Spleen (tissue), 11 donors: ENCODE results near the gene SLC29A1. TPM values are rescaled to one million over a fixed set of nuclear protein-coding genes. Genes with fewer than 3 reads are reported as not detected.

Source experiments
- DNase-seq: peaks from one replicate; pipeline ENCODE4 v3.0.0-alpha.2; 2020
- H3K27ac ChIP-seq, 8 donors: fragments of 200-600 bp; sonication (generic) in 7 of 8; 1 replicate in 4 of 8; 2 replicates in 4 of 8; pipeline versions ENCODE4 v1.5.0 to v1.8.0; 2016 to 2021; ENCODE audit warnings: inconsistent platforms in 4 of 8, mild to moderate bottlenecking in 4 of 8, moderate library complexity in 1 of 8
- H3K27me3 ChIP-seq, 7 donors: fragments of 200-600 bp; sonication (generic) in 6 of 7; replicated peaks in 1 of 7; 1 replicate in 4 of 7; 2 replicates in 3 of 7; pipeline versions ENCODE4 v1.5.0 to v1.8.0; 2016 to 2021; ENCODE audit warnings: inconsistent platforms in 3 of 7, mild to moderate bottlenecking in 1 of 7
- H3K36me3 ChIP-seq, 6 donors: fragments of 200-600 bp; sonication (generic) in 5 of 6; 1 replicate in 4 of 6; 2 replicates in 2 of 6; pipeline versions ENCODE4 v1.5.0 to v1.8.0; 2016 to 2021; ENCODE audit warnings: inconsistent platforms in 2 of 6
- H3K4me1 ChIP-seq, 6 donors: fragments of 200-600 bp; sonication (generic) in 5 of 6; 1 replicate in 3 of 6; 2 replicates in 3 of 6; pipeline versions ENCODE4 v1.5.0 to v1.8.0; 2016 to 2021; ENCODE audit warnings: inconsistent platforms in 3 of 6
- H3K4me3 ChIP-seq, 8 donors: fragments of 200-600 bp; sonication (generic) in 7 of 8; 1 replicate in 4 of 8; 2 replicates in 4 of 8; pipeline versions ENCODE4 v1.5.0 to v1.8.0; 2016 to 2021; ENCODE audit warnings: inconsistent platforms in 4 of 8, mild to moderate bottlenecking in 4 of 8, moderate library complexity in 2 of 8
- H3K9me3 ChIP-seq, 8 donors: fragments of 200-600 bp; sonication (generic) in 7 of 8; 1 replicate in 4 of 8; 2 replicates in 4 of 8; pipeline versions ENCODE4 v1.5.0 to v1.8.0; 2016 to 2021; ENCODE audit warnings: inconsistent platforms in 4 of 8
- CTCF ChIP-seq, 11 experiments: fragments of 200-600 bp in 7 of 11; fragments of 450-650 bp in 4 of 11; sonication (generic) in 4 of 11; IDR thresholded peaks in 8 of 11; conservative IDR thresholded peaks in 3 of 11; 1 replicate in 7 of 11; 2 replicates in 4 of 11; pipeline versions ENCODE4 v1.4.0 to v1.8.0; 2016 to 2021; ENCODE audit warnings: antibody characterized with exemption in 11 of 11, inconsistent platforms in 4 of 11, mild to moderate bottlenecking in 1 of 11
- POLR2A ChIP-seq, 3 donors: fragments of 450-650 bp; IDR thresholded peaks; one replicate each; pipeline ENCODE4 v1.5.1; 2017; ENCODE audit warnings: antibody characterized with exemption in 3 of 3, mild to moderate bottlenecking in 1 of 3
- POLR2AphosphoS5 ChIP-seq, 3 donors: sonication (generic); formaldehyde crosslinking; IDR thresholded peaks; one replicate each; pipeline ENCODE4 v1.5.1; 2017; ENCODE audit warnings: antibody characterized with exemption in 3 of 3
- WGBS, 5 donors: extraction: QIAGEN DNeasy Blood & Tissue Kit in 3 of 5; methylation state at CpG; one replicate each; pipeline versions ENCODE4 v1.1.5 to v1.1.7; 2013 to 2018; 5-methylcytosine and 5-hydroxymethylcytosine counted together
- intact Hi-C: fragments of 100-400 bp; cut with DNase I; formaldehyde crosslinking; loops from one replicate; pipeline ENCODE4 v1.15.0; 2023; ENCODE audit warnings: low total_unique reads
- polyA plus RNA-seq, 3 donors: library from polyadenylated mRNA; stranded (reverse); fragments of 200-250 nt; gene quantifications; one replicate each; pipeline ENCODE4 v1.2.1, GENCODE V29; 2013
- total RNA-seq, 7 donors: library from RNA; depleted of rRNA in 3 of 7; stranded (reverse); fragments of >200 nt in 3 of 7; fragmentation: NEBNext Ultra II Directional in 4 of 7; extraction: Animal tissue kit (Norgen Biotek cat#: 25700) in 4 of 7; gene quantifications; one replicate each; pipeline versions ENCODE4 v1.1.0 to v1.2.1, GENCODE V29; 2016 to 2021
- donor health status: healthy with polysubstance abuse.
- donor health status: DM: no; HTN: no; CAD: no; lungs with moderate emphysema.
- donor health status: DM: no; HTN: no; CAD: no.
- donor health status: Bipolar disorder and iron deficiency.
- donor health status: healthy.
- donor health status: DM: no; HTN: no; CAD: no.
- donor health status: DM: yes; HTN: yes; CAD: no.

The SLC29A1 gene
- total and polyA plus RNA-seq, 10 donors: 8.5 to 49.4 (median 30.4) TPM

DNA sequence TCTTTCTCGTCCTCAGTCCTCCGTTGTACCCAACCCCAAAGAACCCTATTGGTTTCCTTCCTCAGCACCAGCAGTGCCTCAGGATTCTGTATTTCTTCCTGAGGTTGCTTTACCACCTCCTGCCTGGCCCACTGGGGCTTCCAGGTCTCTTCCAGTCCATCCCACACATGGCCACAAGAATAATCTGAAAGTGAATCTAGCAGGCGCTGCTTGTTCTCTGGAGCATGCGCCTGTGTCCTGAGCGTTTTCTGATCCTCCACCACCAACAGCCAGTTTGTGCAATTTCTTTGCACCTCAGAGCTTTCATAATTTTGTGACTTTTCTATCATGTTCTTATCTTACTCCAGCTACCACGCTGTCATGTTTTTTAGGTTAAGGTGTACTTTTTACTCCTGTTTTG, 11.9 kb downstream of the SLC29A1 start:
- no peaks in the 10 kb centered on the region for H3K27me3 ChIP-seq
- 53 to 85% (median 72%) methylated on average over 6 of the region's 6 CpGs for WGBS, 5 donors
- no peaks in the 10 kb centered on the region for H3K9me3 ChIP-seq
- DNase-seq: peak; percentile 30
- peaks cover 0 to 28% (median 0%) of the 10 kb centered on the region in 6 donors for H3K36me3 ChIP-seq
- H3K27ac ChIP-seq: peak overlapping the region in 4 of 8 donors; percentile 46 to 61 (median 51)
- H3K4me3 ChIP-seq: no peak overlapping the region
- intact Hi-C loops: loop anchor here (10.0 kb wide), 2 partner anchors 60 to 140 kb away; no protein-coding TSS in a partner anchor
- H3K4me1 ChIP-seq: peaks cover 9 to 61% (median 26%) of the 10 kb centered on the region in 6 donors
- TF ChIP-seq POLR2AphosphoS5 (IDR thresholded peaks at IDR 0.05) (no peak), POLR2A (IDR thresholded peaks at IDR 0.05) (no peak), CTCF (IDR thresholded peaks at IDR 0.05 in 8 of 11, conservative IDR thresholded peaks at IDR 0.05 in 3 of 11) (no peak)

DNA sequence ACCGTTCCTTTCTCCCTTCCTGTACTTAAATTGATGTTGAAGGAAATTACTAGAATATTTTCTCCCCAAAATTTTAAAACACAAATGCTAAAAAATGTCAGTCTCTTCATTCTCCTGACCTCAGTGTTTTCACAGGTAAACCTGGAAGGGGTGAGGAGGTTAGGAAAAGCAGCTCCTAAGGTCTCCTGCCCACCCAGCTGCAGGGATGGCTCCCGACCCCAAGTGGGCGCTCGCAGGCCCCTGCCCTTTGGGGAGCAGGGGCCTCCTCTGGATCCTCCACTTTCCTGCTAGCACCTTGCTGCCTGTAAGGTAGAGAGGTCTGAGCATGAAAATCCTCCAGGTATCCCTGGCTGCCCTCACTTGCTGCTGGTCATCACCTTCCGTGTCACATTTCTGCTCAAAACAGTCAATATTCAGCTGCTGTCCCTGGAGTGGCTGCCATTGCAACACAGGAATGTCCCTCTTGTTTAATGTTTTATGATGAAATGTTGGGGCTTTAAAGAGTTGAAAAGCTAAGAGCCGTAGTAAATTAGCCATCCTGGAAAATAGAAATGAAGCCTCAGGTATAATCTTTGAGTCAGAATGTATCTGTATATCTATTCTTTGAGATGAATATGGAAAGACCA, 12.6 kb downstream of the SLC29A1 start:
- Histone ChIP-seq H3K9me3 (no peaks in the 10 kb centered on the region), H3K27me3 (no peaks in the 10 kb centered on the region), H3K27ac (peak overlapping the region in 2 of 8 donors; percentile 51 to 61), H3K4me1 (peaks cover 9 to 61% (median 26%) of the 10 kb centered on the region in 6 donors), H3K36me3 (peaks cover 0 to 22% (median 0%) of the 10 kb centered on the region in 6 donors), H3K4me3 (no peak overlapping the region)
- intact Hi-C loops: loop anchor here (10.0 kb wide), 2 partner anchors 61 to 141 kb away; no protein-coding TSS in a partner anchor
- DNase-seq: peak; percentile 60
- TF ChIP-seq CTCF (IDR thresholded peaks at IDR 0.05 in 8 of 11, conservative IDR thresholded peaks at IDR 0.05 in 3 of 11) (no peak), POLR2A (IDR thresholded peaks at IDR 0.05) (no peak)
- 81 to 91% (median 87%) methylated on average over 6 of the region's 6 CpGs for WGBS, 5 donors

DNA sequence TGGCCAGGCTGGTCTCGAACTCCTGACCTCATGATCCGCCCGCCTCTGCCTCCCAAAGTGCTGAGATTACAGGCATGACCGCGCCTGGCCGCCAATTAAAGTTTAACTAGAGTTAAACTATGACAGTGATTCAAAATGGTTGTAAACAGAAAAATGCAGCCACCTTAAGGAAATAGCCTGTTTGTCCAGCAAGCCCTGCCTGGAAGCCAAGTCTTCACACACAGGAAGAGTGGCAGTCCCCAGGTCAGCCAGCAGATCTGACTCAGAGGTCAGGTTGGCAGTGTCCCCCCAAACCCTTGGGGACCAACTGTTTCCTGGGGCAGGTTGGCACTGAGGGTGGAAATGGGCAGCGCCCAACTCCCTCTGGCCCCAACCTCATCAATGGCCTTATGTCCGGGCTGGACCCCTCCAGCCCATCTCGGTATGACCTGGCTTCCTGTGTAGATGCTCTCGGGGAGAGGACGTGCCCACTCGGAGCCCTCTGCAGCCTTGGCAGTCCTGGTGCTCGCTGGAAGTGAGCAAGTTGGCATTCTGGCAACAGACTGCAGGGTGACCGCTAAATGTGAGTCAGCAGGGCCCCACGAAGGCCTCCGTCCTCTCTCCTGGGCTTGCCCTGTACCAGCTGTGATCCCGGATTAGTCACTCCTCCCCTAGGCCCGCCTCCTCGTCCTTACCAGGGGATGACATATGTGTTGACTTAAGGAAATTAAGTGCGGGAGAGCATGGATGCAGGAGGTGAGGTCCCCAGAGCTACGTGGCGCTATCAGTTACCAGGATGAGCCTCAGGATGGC, 13.8 kb downstream of the SLC29A1 start:
- WGBS, 5 donors: 30 to 39% (median 31%) methylated on average over 17 to 22 of the region's 22 CpGs
- Histone ChIP-seq H3K36me3 (peaks cover 0 to 10% (median 0%) of the 10 kb centered on the region in 6 donors), H3K27me3 (no peaks in the 10 kb centered on the region), H3K4me1 (peaks cover 9 to 61% (median 26%) of the 10 kb centered on the region in 6 donors), H3K4me3 (peak overlapping the region; percentile 34 to 79 (median 50)), H3K27ac (peak overlapping the region; percentile 84 to 97 (median 94)), H3K9me3 (no peaks in the 10 kb centered on the region)
- peak; percentile 92 for DNase-seq
- TF ChIP-seq CTCF (IDR thresholded peaks at IDR 0.05 in 8 of 11, conservative IDR thresholded peaks at IDR 0.05 in 3 of 11): no peak
- peak in 1 of 3 donors; percentile 10 for TF ChIP-seq POLR2AphosphoS5 (IDR thresholded peaks at IDR 0.05)
- peak in 1 of 3 donors; percentile 1 for TF ChIP-seq POLR2A (IDR thresholded peaks at IDR 0.05)
- intact Hi-C loops: loop anchor here (10.0 kb wide), 2 partner anchors 62 to 142 kb away; no protein-coding TSS in a partner anchor
